Transverse colon (tissue), 4 donors: ENCODE results near the gene SZT2.

Source experiments
- EP300 ChIP-seq: sonication (generic); formaldehyde crosslinking; IDR thresholded peaks from one replicate; pipeline ENCODE4 v1.6.1; 2017; ENCODE audit warnings: antibody characterized with exemption, low read depth
- POLR2A ChIP-seq: fragments of 450-650 bp; IDR thresholded peaks from one replicate; pipeline ENCODE4 v1.6.1; 2016; ENCODE audit warnings: antibody characterized with exemption, mild to moderate bottlenecking, moderate library complexity
- POLR2AphosphoS5 ChIP-seq, 3 donors: sonication (generic); formaldehyde crosslinking; IDR thresholded peaks; one replicate each; pipeline ENCODE4 v1.6.1; 2016; ENCODE audit warnings: antibody characterized with exemption in 3 of 3
- TF ChIP-seq, protein P1 (sequence below), 5 experiments: fragments of 200-600 bp in 3 of 5; fragments of 450-650 bp in 2 of 5; sonication (generic) in 3 of 5; IDR thresholded peaks; 1 replicate in 2 of 5; 2 replicates in 3 of 5; pipeline ENCODE4 v1.5.1; 2016 to 2017; ENCODE audit warnings: antibody characterized with exemption in 5 of 5, inconsistent platforms in 3 of 5, mild to moderate bottlenecking in 2 of 5, moderate library complexity in 1 of 5

DNA sequence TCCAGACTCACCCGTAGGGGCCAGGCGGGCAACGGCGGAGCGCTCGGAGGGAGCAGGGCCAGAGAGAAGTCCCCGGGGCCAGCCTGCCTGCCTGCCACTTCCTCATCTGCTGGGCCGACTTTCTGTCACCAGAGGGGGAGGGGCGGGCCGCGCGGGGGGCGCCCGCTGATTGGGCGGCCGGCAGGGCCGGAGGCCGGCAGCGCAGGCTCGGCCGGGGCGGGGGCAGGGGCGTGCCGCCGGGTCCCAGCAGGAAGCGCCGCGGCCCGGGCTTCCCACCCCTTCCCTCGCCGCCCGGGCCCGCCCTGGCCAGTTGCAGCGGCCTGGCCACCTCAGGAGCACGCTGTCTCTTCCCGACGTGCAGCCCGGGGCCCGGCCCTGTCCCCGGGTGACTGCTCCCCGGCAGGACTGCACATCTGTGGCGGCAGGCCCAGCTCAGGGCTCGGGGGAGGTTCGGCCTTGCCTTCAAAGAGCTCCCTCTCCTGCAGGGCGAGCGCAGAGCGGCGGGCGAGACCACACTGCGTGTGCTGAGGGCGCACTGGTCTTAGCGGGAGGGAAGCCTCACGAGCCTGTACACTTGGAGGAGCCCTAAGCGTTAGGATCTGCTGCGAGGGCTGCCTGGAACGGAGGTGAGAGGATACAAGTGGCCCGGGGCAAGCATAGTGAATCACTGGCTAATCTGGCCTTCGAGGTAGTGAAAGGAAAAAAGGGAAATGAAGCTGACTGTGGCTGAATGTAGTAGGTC, 21.6 kb upstream of the SZT2 start, which contains the start of gene ELOVL1:
- TF ChIP-seq POLR2A (peak; percentile 90), POLR2AphosphoS5 (IDR thresholded peaks at IDR 0.05) (peak; percentile 78 to 86 (median 84)), EP300 (no peak)
- TF ChIP-seq, protein P1, sequence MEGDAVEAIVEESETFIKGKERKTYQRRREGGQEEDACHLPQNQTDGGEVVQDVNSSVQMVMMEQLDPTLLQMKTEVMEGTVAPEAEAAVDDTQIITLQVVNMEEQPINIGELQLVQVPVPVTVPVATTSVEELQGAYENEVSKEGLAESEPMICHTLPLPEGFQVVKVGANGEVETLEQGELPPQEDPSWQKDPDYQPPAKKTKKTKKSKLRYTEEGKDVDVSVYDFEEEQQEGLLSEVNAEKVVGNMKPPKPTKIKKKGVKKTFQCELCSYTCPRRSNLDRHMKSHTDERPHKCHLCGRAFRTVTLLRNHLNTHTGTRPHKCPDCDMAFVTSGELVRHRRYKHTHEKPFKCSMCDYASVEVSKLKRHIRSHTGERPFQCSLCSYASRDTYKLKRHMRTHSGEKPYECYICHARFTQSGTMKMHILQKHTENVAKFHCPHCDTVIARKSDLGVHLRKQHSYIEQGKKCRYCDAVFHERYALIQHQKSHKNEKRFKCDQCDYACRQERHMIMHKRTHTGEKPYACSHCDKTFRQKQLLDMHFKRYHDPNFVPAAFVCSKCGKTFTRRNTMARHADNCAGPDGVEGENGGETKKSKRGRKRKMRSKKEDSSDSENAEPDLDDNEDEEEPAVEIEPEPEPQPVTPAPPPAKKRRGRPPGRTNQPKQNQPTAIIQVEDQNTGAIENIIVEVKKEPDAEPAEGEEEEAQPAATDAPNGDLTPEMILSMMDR (IDR thresholded peaks at IDR 0.05) = no peak
